ENCODE measurements around the gene SMIM32. TPM values are rescaled to one million over a fixed set of nuclear protein-coding genes. Genes with fewer than 3 reads are reported as not detected.

SMIM32 gene
- total RNA-seq, 1 experiment from 2014 or later = not detected

DNA sequence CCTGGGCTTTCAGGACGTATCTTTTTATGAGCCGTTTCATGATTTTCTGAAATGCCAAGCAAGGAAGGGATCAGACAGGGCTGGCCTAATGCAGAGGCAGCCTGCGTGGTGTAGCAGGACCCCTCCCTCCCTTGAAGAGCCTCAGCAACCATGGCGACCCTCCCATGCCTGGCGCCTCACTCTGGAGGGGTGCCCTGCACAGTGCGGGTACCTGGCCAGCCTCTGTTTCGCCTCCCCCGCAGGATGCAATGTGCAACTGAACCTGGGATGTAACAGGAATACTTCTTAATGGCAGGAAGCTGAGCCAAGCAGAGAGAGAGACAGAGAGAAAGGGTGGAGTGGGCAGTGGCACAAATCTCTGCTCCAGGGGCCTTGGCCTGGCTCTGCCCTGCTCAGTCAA, 23.3 kb upstream of the SMIM32 start:
- Histone ChIP-seq H2AFZ (no peak overlapping the region), H3K27ac (no peak overlapping the region), H3K9me3 (ENCODE audit: insufficient read depth, low read depth) (0 out of 2 replicates have a peak, but pooled peaks cover 3% of the 10 kb centered on the region), H3K4me2 (no peak overlapping the region), H3K9me2 (ENCODE audit: insufficient read depth) (no peaks in the 10 kb centered on the region), H3K79me2 (ENCODE audit: low read depth) (no peaks in the 10 kb centered on the region), H3K27me3 (ENCODE audit: insufficient read depth, low read depth) (no peaks in the 10 kb centered on the region), H3K4me3 (no peak overlapping the region), H3K4me1 (replicated peaks; ENCODE audit: insufficient read depth) (no peaks in the 10 kb centered on the region), H3K36me3 (ENCODE audit: low read depth) (no peaks in the 10 kb centered on the region), H4K20me1 (ENCODE audit: insufficient read depth) (no peaks in the 10 kb centered on the region), H3F3A (ENCODE audit: insufficient read depth, low read depth) (no peaks in the 10 kb centered on the region)
- TF ChIP-seq EZH2 (IDR thresholded peaks at IDR 0.05; ENCODE audit: low read depth) = no peak
- TF ChIP-seq, protein P1, sequence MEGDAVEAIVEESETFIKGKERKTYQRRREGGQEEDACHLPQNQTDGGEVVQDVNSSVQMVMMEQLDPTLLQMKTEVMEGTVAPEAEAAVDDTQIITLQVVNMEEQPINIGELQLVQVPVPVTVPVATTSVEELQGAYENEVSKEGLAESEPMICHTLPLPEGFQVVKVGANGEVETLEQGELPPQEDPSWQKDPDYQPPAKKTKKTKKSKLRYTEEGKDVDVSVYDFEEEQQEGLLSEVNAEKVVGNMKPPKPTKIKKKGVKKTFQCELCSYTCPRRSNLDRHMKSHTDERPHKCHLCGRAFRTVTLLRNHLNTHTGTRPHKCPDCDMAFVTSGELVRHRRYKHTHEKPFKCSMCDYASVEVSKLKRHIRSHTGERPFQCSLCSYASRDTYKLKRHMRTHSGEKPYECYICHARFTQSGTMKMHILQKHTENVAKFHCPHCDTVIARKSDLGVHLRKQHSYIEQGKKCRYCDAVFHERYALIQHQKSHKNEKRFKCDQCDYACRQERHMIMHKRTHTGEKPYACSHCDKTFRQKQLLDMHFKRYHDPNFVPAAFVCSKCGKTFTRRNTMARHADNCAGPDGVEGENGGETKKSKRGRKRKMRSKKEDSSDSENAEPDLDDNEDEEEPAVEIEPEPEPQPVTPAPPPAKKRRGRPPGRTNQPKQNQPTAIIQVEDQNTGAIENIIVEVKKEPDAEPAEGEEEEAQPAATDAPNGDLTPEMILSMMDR (conservative IDR thresholded peaks at IDR 0.05) = no peak
- intact Hi-C loops (cut with micrococcal nuclease; ENCODE audit: unreplicated experiment) = no loop called here
- ChIA-PET CTCF (no interaction called here), POLR2A (ENCODE audit: unreplicated experiment) (no interaction called here)
- no peak for DNase-seq
- no TSS peak for BruUV-seq (replicated peaks)

DNA sequence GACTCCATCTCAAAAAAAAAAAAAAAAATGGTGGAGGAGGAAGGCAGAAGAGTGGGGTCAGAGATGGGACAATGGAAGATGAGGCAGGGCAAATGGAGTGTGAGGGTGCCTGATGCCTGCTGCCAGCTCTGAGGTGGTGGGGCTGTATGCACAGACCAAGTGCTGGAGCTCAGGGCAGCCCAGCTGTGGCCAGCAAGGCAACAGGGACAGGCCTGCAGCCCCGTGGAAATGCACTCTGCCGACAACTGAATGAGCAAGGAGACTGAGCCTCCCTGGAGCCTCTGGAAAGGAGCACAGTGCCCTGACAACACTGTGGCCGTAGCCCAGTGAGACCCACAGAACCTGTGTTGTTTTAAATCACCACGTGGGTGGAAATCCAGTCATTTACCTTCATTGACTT, 22.9 kb upstream of the SMIM32 start:
- Histone ChIP-seq H3K79me2 (ENCODE audit: low read depth) (no peaks in the 10 kb centered on the region), H3K27me3 (ENCODE audit: insufficient read depth, low read depth) (no peaks in the 10 kb centered on the region), H3K9me2 (ENCODE audit: insufficient read depth) (no peaks in the 10 kb centered on the region), H2AFZ (no peak overlapping the region), H3K4me1 (replicated peaks; ENCODE audit: insufficient read depth) (no peaks in the 10 kb centered on the region), H3K36me3 (ENCODE audit: low read depth) (no peaks in the 10 kb centered on the region), H3K9me3 (ENCODE audit: insufficient read depth, low read depth) (0 out of 2 replicates have a peak, but pooled peaks cover 3% of the 10 kb centered on the region), H3F3A (ENCODE audit: insufficient read depth, low read depth) (no peaks in the 10 kb centered on the region), H4K20me1 (ENCODE audit: insufficient read depth) (no peaks in the 10 kb centered on the region), H3K4me2 (no peak overlapping the region), H3K27ac (no peak overlapping the region), H3K4me3 (no peak overlapping the region)
- intact Hi-C loops (cut with micrococcal nuclease; ENCODE audit: unreplicated experiment) = no loop called here
- TF ChIP-seq, protein P1 (conservative IDR thresholded peaks at IDR 0.05) = no peak
- TF ChIP-seq EZH2 (IDR thresholded peaks at IDR 0.05; ENCODE audit: low read depth) = no peak
- no TSS peak for BruUV-seq (replicated peaks)
- no peak for DNase-seq
- CTCF ChIA-PET = no interaction called here
- POLR2A ChIA-PET (ENCODE audit: unreplicated experiment) = no interaction called here

DNA sequence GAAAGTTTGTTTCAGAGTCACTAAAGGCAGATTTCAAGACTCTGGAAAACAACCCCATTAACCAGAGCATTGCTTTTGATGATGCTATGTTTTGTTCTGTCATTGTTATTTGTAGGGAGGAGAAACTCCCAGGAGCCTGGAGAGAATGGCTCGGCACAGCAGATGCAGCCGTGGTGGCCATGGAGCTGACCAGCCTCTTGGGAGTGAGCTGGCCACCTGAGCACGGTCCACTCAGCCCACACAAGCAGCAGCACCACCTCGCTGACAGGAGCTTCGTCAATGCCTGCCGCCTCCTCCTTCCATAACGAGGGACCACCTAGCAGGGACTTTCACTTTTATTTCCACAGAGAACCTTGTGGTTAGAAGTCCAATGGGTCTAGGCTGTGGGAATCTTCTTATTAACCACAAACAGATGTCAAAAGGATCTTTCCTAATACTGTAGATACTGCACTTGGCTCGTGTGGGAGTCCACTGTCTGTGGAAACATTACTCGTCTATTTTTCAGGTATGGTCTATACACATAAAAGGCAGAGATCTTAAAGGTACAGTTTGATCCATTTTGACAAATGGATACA, 21.0 kb upstream of the SMIM32 start:
- no peaks in the 10 kb centered on the region for H3K9me2 ChIP-seq (ENCODE audit: insufficient read depth)
- intact Hi-C loops (cut with micrococcal nuclease; ENCODE audit: unreplicated experiment) = loop anchor here (2.0 to 5.0 kb wide), 3 partner anchors 132 to 653 kb away; no protein-coding TSS in a partner anchor
- no peaks in the 10 kb centered on the region for H3K4me1 ChIP-seq (replicated peaks; ENCODE audit: insufficient read depth)
- no peaks in the 10 kb centered on the region for H3K36me3 ChIP-seq (ENCODE audit: low read depth)
- no peaks in the 10 kb centered on the region for H3F3A ChIP-seq (ENCODE audit: insufficient read depth, low read depth)
- BruUV-seq (replicated peaks) = no TSS peak
- H3K27me3 ChIP-seq (ENCODE audit: insufficient read depth, low read depth) = no peaks in the 10 kb centered on the region
- H3K79me2 ChIP-seq (ENCODE audit: low read depth) = no peaks in the 10 kb centered on the region
- H2AFZ ChIP-seq = no peak overlapping the region
- ChIA-PET CTCF (no interaction called here), POLR2A (ENCODE audit: unreplicated experiment) (no interaction called here)
- no peaks in the 10 kb centered on the region for H4K20me1 ChIP-seq (ENCODE audit: insufficient read depth)
- no peak overlapping the region for H3K27ac ChIP-seq
- no peak for DNase-seq
- no peak overlapping the region for H3K4me2 ChIP-seq
- H3K4me3 ChIP-seq = no peak overlapping the region
- TF ChIP-seq EZH2 (IDR thresholded peaks at IDR 0.05; ENCODE audit: low read depth) = no peak
- TF ChIP-seq, protein P1 (conservative IDR thresholded peaks at IDR 0.05) = no peak
- H3K9me3 ChIP-seq (ENCODE audit: insufficient read depth, low read depth) = no peaks in the 10 kb centered on the region
